Nephron (organoid): ENCODE measurements around the gene SYNJ2.

ENCODE experiments used
- H3K27ac Mint-ChIP-seq, 3 experiments: 2 replicates each; pipeline ENCODE4 v1.8.0; 2020; ENCODE audit warnings: mixed read lengths in 3 of 3, mild to moderate bottlenecking in 2 of 3, moderate library complexity in 1 of 3
- H3K27me3 Mint-ChIP-seq: 2 replicates; pipeline ENCODE4 v1.8.0; 2021; ENCODE audit warnings: low read depth, mild to moderate bottlenecking, moderate library complexity, mixed read lengths
- H3K36me3 Mint-ChIP-seq: 2 replicates; pipeline ENCODE4 v1.8.0; 2020; ENCODE audit warnings: low read depth, mixed read lengths
- H3K4me1 Mint-ChIP-seq: 2 replicates; pipeline ENCODE4 v1.8.0; 2020; ENCODE audit warnings: mixed read lengths
- H3K4me3 Mint-ChIP-seq, 3 experiments: 2 replicates each; pipeline ENCODE4 v1.8.0; 2020; ENCODE audit warnings: mild to moderate bottlenecking in 3 of 3, mixed read lengths in 3 of 3, moderate library complexity in 2 of 3
- H3K9me3 Mint-ChIP-seq: 2 replicates; pipeline ENCODE4 v1.8.0; 2020; ENCODE audit warnings: mixed read lengths
- TF ChIP-seq, protein P1 (sequence below), 3 experiments: fragments of 200-600 bp; sonication (generic); IDR thresholded peaks; one replicate each; pipeline ENCODE4 v1.5.0; 2021; ENCODE audit warnings: antibody characterized with exemption in 3 of 3; ENCODE audit not compliant: unreplicated experiment in 3 of 3

Gene SYNJ2

DNA sequence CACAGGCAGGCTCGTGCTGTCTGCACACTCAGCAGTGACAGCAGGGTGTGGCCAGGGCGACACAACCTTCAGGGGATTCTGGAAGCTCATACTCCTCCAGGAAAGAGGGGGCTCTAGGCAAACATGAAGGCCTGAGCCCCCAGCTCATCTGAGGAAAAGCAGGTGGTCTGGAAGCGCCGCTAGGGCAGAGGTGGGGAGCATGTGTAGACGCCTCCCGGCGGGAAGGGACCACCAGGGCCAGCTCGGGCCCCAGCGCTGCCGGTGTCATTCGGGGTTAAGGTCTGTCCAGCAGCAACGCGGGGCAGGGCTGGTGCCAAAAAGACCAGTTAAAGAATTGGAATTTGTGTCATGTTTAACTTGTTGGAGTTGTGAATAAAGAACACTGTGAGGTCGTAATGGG is 39.3 kb upstream of the SYNJ2 start:
- Mint-ChIP-seq H3K4me1 (no peaks in the 10 kb centered on the region), H3K9me3 (peaks cover 2% of the 10 kb centered on the region), H3K4me3 (no peak overlapping the region), H3K27me3 (no peaks in the 10 kb centered on the region), H3K27ac (no peak overlapping the region), H3K36me3 (peaks cover 81% of the 10 kb centered on the region)
- TF ChIP-seq, protein P1, sequence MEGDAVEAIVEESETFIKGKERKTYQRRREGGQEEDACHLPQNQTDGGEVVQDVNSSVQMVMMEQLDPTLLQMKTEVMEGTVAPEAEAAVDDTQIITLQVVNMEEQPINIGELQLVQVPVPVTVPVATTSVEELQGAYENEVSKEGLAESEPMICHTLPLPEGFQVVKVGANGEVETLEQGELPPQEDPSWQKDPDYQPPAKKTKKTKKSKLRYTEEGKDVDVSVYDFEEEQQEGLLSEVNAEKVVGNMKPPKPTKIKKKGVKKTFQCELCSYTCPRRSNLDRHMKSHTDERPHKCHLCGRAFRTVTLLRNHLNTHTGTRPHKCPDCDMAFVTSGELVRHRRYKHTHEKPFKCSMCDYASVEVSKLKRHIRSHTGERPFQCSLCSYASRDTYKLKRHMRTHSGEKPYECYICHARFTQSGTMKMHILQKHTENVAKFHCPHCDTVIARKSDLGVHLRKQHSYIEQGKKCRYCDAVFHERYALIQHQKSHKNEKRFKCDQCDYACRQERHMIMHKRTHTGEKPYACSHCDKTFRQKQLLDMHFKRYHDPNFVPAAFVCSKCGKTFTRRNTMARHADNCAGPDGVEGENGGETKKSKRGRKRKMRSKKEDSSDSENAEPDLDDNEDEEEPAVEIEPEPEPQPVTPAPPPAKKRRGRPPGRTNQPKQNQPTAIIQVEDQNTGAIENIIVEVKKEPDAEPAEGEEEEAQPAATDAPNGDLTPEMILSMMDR (IDR thresholded peaks at IDR 0.05; ENCODE audit: unreplicated experiment in 3 of 3), result no peak

DNA sequence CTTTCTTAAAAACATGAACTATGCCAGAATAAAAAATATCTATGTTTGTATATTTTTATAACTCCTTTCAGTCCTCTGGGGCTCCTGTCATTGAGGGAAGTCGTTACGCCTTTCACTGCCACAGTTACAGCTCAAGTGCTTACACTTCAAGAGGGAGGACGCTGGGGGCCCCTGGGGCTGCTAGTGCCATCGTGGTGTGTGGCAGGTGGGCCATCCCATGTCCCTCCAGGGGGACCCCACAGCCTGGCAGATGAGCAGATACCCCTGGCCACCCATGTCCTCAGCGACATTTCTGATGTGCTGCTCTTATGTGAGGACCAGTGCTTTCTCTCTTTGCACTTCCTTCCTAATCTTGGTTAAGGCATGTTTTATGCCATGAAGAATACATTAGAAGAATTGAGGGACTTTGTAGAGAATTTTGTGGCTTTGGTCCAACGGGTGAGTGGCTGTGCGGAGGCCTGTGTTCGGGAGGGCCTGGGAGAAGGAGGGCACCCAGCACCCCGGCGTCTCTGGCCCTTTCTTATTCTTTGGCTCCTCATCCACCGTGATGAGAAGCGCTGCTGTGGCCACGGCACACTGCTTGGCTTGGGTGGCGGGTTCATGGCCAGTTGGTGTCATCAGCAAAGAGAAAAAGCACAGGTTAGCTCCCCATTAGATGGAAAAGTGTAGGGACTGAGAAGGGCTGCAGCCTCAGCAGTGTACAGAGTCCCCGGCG is 38.3 kb upstream of the SYNJ2 start:
- peaks cover 79% of the 10 kb centered on the region for H3K36me3 Mint-ChIP-seq
- TF ChIP-seq, protein P1 (IDR thresholded peaks at IDR 0.05; ENCODE audit: unreplicated experiment in 3 of 3), result no peak
- peaks cover 4% of the 10 kb centered on the region for H3K9me3 Mint-ChIP-seq
- H3K27ac Mint-ChIP-seq, result no peak overlapping the region
- H3K27me3 Mint-ChIP-seq, result no peaks in the 10 kb centered on the region
- no peak overlapping the region for H3K4me3 Mint-ChIP-seq
- H3K4me1 Mint-ChIP-seq, result no peaks in the 10 kb centered on the region

DNA sequence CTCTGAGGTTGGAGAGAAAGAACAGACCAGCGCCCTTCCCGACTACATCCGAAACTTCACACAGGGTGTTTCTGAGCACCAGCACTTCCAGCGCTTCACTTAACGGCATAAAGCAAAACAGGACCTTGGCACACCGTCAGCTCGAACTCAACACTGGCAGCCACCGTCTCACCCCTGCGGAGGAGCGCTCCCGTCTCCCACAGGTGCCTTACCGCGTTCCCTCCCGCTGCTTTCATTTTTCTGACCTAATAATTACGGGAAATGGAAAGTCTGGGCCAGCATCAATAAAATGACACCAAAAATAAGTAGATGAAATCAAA is 37.7 kb upstream of the SYNJ2 start:
- H3K4me3 Mint-ChIP-seq, result no peak overlapping the region
- H3K27ac Mint-ChIP-seq, result no peak overlapping the region
- TF ChIP-seq, protein P1 (IDR thresholded peaks at IDR 0.05; ENCODE audit: unreplicated experiment in 3 of 3), result no peak
- H3K27me3 Mint-ChIP-seq, result no peaks in the 10 kb centered on the region
- H3K36me3 Mint-ChIP-seq, result peaks cover 80% of the 10 kb centered on the region
- peaks cover 8% of the 10 kb centered on the region for H3K9me3 Mint-ChIP-seq
- H3K4me1 Mint-ChIP-seq, result no peaks in the 10 kb centered on the region

DNA sequence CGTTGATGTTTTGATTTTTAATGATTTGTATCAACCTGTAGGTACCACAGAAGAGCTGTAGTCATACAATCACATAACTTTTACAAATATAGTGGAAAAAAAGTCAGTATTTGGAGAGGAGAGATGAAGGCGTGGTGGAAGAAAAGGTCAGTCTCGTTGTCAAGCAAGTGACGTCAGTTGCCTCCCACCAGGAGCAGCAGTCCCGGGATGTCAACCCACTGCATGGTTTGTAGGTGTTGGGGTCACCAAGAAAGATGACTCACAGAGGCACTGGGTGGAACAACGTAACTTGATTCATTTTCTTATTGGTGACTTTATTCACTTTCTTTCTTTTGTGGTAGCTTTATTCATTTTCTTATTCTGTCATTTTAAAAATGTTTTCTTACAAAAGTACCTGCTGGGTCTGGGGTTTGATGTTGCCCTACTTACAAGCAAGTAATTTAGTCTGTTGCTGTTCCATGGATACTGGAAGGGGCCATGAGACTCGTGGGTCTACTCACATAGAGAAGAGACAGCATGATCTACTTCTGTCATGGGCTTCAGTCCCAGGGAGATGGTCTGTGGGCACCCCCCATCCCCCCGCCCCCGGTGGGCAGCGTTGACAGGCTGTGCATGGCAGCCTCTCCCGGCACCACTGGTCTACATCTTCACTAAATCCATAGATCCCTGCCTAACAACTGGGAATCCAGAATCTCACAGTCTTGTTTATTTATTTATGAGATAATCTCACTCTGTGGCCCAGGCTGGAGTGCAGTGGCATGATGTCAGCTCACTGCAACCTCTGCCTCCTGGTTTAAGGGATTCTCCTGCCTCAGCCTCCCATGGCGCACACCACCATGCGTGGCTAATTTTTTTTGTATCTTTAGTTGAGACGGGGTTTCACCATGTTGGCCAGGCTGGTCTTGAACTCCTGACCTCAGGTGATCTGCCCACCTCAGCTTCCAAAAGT is 36.4 kb upstream of the SYNJ2 start:
- peaks cover 17% of the 10 kb centered on the region for H3K9me3 Mint-ChIP-seq
- H3K27me3 Mint-ChIP-seq, result no peaks in the 10 kb centered on the region
- TF ChIP-seq, protein P1 (IDR thresholded peaks at IDR 0.05; ENCODE audit: unreplicated experiment in 3 of 3), result no peak
- H3K4me3 Mint-ChIP-seq, result no peak overlapping the region
- H3K36me3 Mint-ChIP-seq, result peaks cover 80% of the 10 kb centered on the region
- H3K27ac Mint-ChIP-seq, result no peak overlapping the region
- no peaks in the 10 kb centered on the region for H3K4me1 Mint-ChIP-seq

DNA sequence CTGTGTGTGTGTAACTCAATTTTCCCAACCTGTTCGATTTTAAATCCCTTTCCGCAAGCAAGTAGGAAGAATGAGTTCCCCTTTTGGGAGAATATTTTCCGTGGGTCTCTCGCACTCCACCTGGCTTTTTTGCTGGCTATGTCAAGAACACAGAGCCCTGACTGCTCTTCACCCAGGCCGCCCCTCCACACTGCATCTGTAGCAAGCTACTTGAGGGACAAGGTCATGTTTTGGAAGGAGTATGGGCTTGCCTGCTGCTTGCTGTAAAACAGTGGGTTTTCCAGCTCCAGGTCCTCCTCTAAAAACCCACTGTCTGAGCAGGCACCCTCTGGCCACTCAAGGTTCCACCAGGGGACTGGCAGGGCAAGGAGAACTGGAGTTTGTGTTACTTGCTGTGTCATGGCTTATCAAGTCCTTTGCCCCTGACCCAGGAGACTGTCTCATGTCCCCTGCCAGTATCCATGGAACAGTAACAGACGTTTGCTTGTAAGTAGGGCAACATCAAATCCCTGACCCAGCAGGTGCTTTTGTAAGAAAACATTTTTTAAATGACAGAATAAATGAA is 35.5 kb upstream of the SYNJ2 start:
- no peaks in the 10 kb centered on the region for H3K4me1 Mint-ChIP-seq
- peaks cover 73% of the 10 kb centered on the region for H3K36me3 Mint-ChIP-seq
- TF ChIP-seq, protein P1 (IDR thresholded peaks at IDR 0.05; ENCODE audit: unreplicated experiment in 3 of 3), result no peak
- no peak overlapping the region for H3K27ac Mint-ChIP-seq
- H3K9me3 Mint-ChIP-seq, result peaks cover 26% of the 10 kb centered on the region
- H3K4me3 Mint-ChIP-seq, result no peak overlapping the region
- no peaks in the 10 kb centered on the region for H3K27me3 Mint-ChIP-seq
